ENCODE measurements around the gene ZBTB26.
"Not testable (repeated sequence)": the region's sequence is repeated elsewhere in the genome, so short reads cannot be mapped to it uniquely, and the experiment has no call there.

Gene ZBTB26

DNA sequence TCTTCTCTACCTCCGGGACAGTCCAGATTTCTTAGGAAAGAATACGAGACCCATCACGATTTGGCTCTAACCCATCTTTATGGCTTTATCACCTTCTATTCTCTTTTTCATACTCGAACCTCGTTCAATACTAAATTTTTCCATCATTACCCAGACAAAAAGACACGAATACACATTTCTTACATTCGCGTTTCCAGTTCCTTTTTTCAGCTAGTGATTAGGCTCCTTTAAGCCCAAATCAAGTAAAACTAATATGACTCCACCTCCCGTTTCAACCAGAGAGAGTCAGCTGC, 18.7 kb downstream of the ZBTB26 start:
- in situ Hi-C loops (cut with MboI; ENCODE audit: low pct_unique_long_range_greater_than_20kb, low sequenced_read_pairs, unreplicated experiment), result no loop called here
- TF ChIP-seq, protein P1, sequence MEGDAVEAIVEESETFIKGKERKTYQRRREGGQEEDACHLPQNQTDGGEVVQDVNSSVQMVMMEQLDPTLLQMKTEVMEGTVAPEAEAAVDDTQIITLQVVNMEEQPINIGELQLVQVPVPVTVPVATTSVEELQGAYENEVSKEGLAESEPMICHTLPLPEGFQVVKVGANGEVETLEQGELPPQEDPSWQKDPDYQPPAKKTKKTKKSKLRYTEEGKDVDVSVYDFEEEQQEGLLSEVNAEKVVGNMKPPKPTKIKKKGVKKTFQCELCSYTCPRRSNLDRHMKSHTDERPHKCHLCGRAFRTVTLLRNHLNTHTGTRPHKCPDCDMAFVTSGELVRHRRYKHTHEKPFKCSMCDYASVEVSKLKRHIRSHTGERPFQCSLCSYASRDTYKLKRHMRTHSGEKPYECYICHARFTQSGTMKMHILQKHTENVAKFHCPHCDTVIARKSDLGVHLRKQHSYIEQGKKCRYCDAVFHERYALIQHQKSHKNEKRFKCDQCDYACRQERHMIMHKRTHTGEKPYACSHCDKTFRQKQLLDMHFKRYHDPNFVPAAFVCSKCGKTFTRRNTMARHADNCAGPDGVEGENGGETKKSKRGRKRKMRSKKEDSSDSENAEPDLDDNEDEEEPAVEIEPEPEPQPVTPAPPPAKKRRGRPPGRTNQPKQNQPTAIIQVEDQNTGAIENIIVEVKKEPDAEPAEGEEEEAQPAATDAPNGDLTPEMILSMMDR (IDR thresholded peaks at IDR 0.05; ENCODE audit: extremely low read depth, insufficient read depth, missing control alignments), result peak; percentile 25
- DNase-seq (ENCODE audit: low spot score), result no peak

DNA sequence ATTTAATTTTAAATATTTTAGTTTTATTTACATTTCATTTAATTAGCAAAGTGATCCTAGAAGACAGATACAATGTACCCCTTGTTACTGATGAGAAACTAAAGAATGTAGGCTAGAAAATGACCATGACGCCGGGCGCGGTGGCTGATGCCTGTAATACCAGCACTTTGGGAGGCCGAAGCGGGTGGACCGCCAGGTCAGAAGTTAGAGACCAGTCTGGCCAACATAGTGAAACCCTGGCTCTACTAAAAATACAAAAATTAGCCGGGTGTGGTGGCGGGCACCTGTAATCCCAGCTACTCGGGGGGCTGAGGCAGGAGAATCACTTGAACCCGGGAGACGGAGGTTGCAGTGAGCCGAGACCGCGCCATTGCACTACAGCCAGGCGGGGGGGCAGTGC, 25.2 kb downstream of the ZBTB26 start:
- DNase-seq (ENCODE audit: low spot score); in situ Hi-C loops (cut with MboI; ENCODE audit: low pct_unique_long_range_greater_than_20kb, low sequenced_read_pairs, unreplicated experiment): not testable (repeated sequence)

- in situ Hi-C loops (cut with MboI; ENCODE audit: low pct_unique_long_range_greater_than_20kb, low sequenced_read_pairs, unreplicated experiment), result no loop called here
- TF ChIP-seq, protein P1 (IDR thresholded peaks at IDR 0.05; ENCODE audit: extremely low read depth, insufficient read depth, missing control alignments), result no peak
- peak; percentile 89 for DNase-seq (ENCODE audit: low spot score)
Observed at GRCh38 chr9:122904823-122905710, 26.2 kb downstream of the ZBTB26 start, which contains the start of gene RC3H2. Gene RC3H2, minus strand, starts transcription at chr9:122905359. Its CDS starts 7,850 bp downstream, at chr9:122897509.

DNA sequence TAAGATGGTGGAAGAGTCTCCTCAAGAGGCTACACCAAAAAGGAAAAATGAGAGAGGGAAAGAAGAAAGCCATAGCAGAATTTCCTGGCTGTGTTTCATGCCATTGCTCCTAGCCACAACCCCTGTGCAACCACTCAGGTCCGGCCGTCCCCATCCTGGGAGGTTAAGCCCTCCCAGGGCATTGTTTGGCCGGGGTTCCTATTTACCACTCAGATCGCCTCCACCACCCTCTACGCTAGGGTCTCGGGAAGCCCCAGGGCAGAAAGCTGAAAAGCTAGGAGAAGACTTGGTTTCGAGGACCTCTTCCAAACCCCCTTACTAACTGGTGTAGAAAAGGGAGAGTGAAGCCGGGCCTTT, 26.9 kb downstream of the ZBTB26 start:
- peak; percentile 31 for DNase-seq (ENCODE audit: low spot score)
- in situ Hi-C loops (cut with MboI; ENCODE audit: low pct_unique_long_range_greater_than_20kb, low sequenced_read_pairs, unreplicated experiment), result no loop called here
- TF ChIP-seq, protein P1 (IDR thresholded peaks at IDR 0.05; ENCODE audit: extremely low read depth, insufficient read depth, missing control alignments), result no peak

GRCh38 chr9:122900791-122901190, 30.5 kb downstream of the ZBTB26 start:
- in situ Hi-C loops (cut with MboI; ENCODE audit: low pct_unique_long_range_greater_than_20kb, low sequenced_read_pairs, unreplicated experiment), result no loop called here
- peak; percentile 36 for DNase-seq (ENCODE audit: low spot score)
- TF ChIP-seq, protein P1 (IDR thresholded peaks at IDR 0.05; ENCODE audit: extremely low read depth, insufficient read depth, missing control alignments), result no peak

DNA sequence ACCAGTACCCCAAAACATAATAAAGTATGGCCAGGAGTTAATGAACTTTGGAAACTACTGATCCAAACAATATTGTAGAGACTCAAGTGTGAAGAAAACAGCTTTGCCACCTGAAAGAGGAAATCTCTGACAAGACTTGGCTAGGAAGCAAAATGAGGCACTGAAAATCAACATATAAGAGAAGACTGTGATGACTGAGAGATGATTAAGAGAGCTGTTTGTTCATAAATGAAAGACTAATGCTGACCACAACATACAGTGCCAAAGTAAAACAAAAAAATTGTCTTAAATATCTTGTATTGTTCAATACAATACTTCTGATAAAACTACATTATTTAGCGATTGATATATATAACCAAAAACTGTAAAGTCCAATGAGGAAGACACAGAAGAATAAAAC, 33.3 kb downstream of the ZBTB26 start:
- TF ChIP-seq, protein P1 (IDR thresholded peaks at IDR 0.05; ENCODE audit: extremely low read depth, insufficient read depth, missing control alignments), result no peak
- DNase-seq (ENCODE audit: low spot score), result no peak
- in situ Hi-C loops (cut with MboI; ENCODE audit: low pct_unique_long_range_greater_than_20kb, low sequenced_read_pairs, unreplicated experiment), result no loop called here

DNA sequence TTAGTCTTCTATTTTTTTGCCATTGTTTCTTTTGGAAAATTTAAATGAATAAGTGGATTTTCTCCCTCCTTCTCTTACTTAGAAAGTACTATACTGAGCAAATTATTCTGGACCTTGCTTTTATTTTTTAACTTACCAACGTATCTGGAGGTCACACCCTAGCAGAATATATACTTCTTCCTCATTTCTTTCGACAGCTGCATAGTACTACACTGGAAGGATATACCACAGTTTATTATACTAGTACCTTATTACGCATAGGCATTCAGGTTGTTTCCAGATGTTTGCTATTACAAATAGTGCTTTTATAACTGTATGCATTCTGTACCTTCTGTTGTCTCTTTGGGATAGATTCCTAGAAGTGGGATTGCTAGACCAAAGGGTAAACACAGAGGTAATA, 42.8 kb downstream of the ZBTB26 start:
- TF ChIP-seq, protein P1 (IDR thresholded peaks at IDR 0.05; ENCODE audit: extremely low read depth, insufficient read depth, missing control alignments), result no peak
- in situ Hi-C loops (cut with MboI; ENCODE audit: low pct_unique_long_range_greater_than_20kb, low sequenced_read_pairs, unreplicated experiment), result no loop called here
- no peak for DNase-seq (ENCODE audit: low spot score)
